GM12878 (cell line): ENCODE data around the gene LSM7. TPM values are rescaled to one million over a fixed set of nuclear protein-coding genes. Genes with fewer than 3 reads are reported as not detected.

Experiments
- ATAC-seq: fragments of 200-7000 bp; cut with Tn5 transposase; 3 replicates; pipeline ENCODE4 v1.9.1; 2020; ENCODE audit warnings: mild to moderate bottlenecking, moderate library complexity
- BruUV-seq: library from RNA; stranded (reverse); fragments of 400-500 nt; replicated peaks from 2 replicates; lab custom pipeline; 2021; lab: Mats Ljungman, UMichigan
- CTCF ChIA-PET: fragments of 300-600 bp; sonication (Branson Sonifier 250); formaldehyde crosslinking; extraction: SDS; loops from one replicate; lab custom pipeline; 2021; ENCODE audit warnings: inconsistent platforms; lab: Yijun Ruan, JAX
- POLR2A ChIA-PET: fragments of 350-600 bp; formaldehyde crosslinking; extraction: SDS; loops from one replicate; lab custom pipeline; 2021; ENCODE audit warnings: inconsistent platforms; lab: Charles Lee
- RAD21 ChIA-PET: fragments of 300-600 bp; sonication (Branson Sonifier 250); formaldehyde crosslinking; loops from one replicate; lab custom pipeline; 2023; ENCODE audit warnings: antibody characterized with exemption; ENCODE audit not compliant: unreplicated experiment; lab: Charles Lee
- SMC1A ChIA-PET: fragments of 300-600 bp; sonication (Branson Sonifier 250); formaldehyde crosslinking; loops from one replicate; lab custom pipeline; 2023; ENCODE audit not compliant: unreplicated experiment, uncharacterized antibody; lab: Charles Lee
- DNase-seq: peaks from one replicate; pipeline ENCODE4 v3.0.0-alpha.2; 2011; ENCODE audit warnings: low read depth, low spot score
- FAIRE-seq: peaks from 3 replicates; lab custom pipeline; 2011; peaks lifted over from hg19 to GRCh38; lab: Jason Lieb, UNC
- H2AFZ ChIP-seq: 2 replicates; pipeline ENCODE4 v1.6.0; 2011; ENCODE audit warnings: low read depth, low read length, control low read depth; ENCODE audit not compliant: control insufficient read depth
- H3K27ac ChIP-seq: 2 replicates; pipeline ENCODE4 v1.5.1; 2011; ENCODE audit warnings: control low read depth; ENCODE audit not compliant: control insufficient read depth, insufficient read depth
- H3K27me3 ChIP-seq, 2 experiments: replicated peaks in 1 of 2; 2 replicates each; pipeline versions ENCODE4 v1.6.0 to v1.6.1; 2011; ENCODE audit warnings: low read length in 1 of 2; ENCODE audit not compliant: control insufficient read depth in 2 of 2, insufficient read depth in 2 of 2
- H3K36me3 ChIP-seq, 2 experiments: 2 replicates each; pipeline ENCODE4 v1.5.1; 2011; ENCODE audit warnings: low read length in 1 of 2; ENCODE audit not compliant: control insufficient read depth in 2 of 2, insufficient read depth in 2 of 2
- H3K4me1 ChIP-seq: 2 replicates; pipeline ENCODE4 v1.6.1; 2011; ENCODE audit warnings: mild to moderate bottlenecking, low read length, moderate library complexity, mixed read lengths; ENCODE audit not compliant: control insufficient read depth, insufficient read depth
- H3K4me2 ChIP-seq: 2 replicates; pipeline ENCODE4 v1.6.0; 2011; ENCODE audit warnings: control low read depth; ENCODE audit not compliant: control insufficient read depth, insufficient read depth
- H3K4me3 ChIP-seq: fragments of 200-600 bp; sonication (generic); 2 replicates; pipeline ENCODE4 v1.5.1; 2016
- H3K79me2 ChIP-seq: 2 replicates; pipeline ENCODE4 v1.6.0; 2011; ENCODE audit warnings: low read length; ENCODE audit not compliant: control insufficient read depth, insufficient read depth
- H3K9ac ChIP-seq: 2 replicates; pipeline ENCODE4 v1.8.0; 2011; ENCODE audit warnings: low read length, control low read depth, mixed read lengths; ENCODE audit not compliant: control insufficient read depth, insufficient read depth
- H3K9me3 ChIP-seq: replicated peaks from 3 replicates; pipeline ENCODE4 v1.5.1; 2011; ENCODE audit warnings: mild to moderate bottlenecking, low read length; ENCODE audit not compliant: control insufficient read depth, insufficient read depth
- H4K20me1 ChIP-seq: 2 replicates; pipeline ENCODE4 v1.6.0; 2011; ENCODE audit not compliant: control insufficient read depth, insufficient read depth
- NBN ChIP-seq: fragments of 450-650 bp; IDR thresholded peaks from 2 replicates; pipeline ENCODE4 v1.6.1; 2016
- POLR2A ChIP-seq: IDR thresholded peaks from 2 replicates; pipeline ENCODE4 v1.6.1; 2011; ENCODE audit warnings: low read depth, mild to moderate bottlenecking, low read length
- POLR2AphosphoS2 ChIP-seq: IDR thresholded peaks from 2 replicates; pipeline ENCODE4 v1.6.1; 2011; ENCODE audit warnings: low read depth, mild to moderate bottlenecking, low read length, improper control_type of control experiment, moderate library complexity
- WGBS: methylation state at CpG from one replicate; pipeline ENCODE4 v1.1.6; 2016; ENCODE audit warnings: low lambda C conversion rate; ENCODE audit not compliant: insufficient replicate concordance, insufficient coverage; ENCODE audit errors: missing lambda C conversion rate; 5-methylcytosine and 5-hydroxymethylcytosine counted together
- in situ Hi-C: fragments of 300-500 bp; cut with MboI; formaldehyde crosslinking; loops from 9 replicates; pipeline ENCODE4 v1.14.3; 2018; ENCODE audit warnings: mixed read lengths
- intact Hi-C: fragments of 100-400 bp; cut with micrococcal nuclease; formaldehyde crosslinking; loops from one replicate; pipeline ENCODE4 v1.14.2; 2022; ENCODE audit not compliant: unreplicated experiment
- polyA plus RNA-seq, 11 experiments: library from polyadenylated mRNA; depleted of rRNA in 4 of 11; unstranded in 6 of 11; stranded (reverse) in 5 of 11; fragments of >200 nt; fragmentation: Nextera tagmentation in 4 of 11; fragmentation: Illumina TruSeq in 1 of 11; extraction: Ambion mirVana in 4 of 11; extraction: Trizol in 1 of 11; gene quantifications; 1 replicate in 1 of 11; 2 replicates in 10 of 11; pipeline versions ENCODE4 v1.2.1 to v1.2.3, GENCODE V29; 2011 to 2016; ENCODE audit warnings: inconsistent platforms in 2 of 11, missing spikeins in 2 of 11, low read depth in 1 of 11
- total RNA-seq, 4 experiments: library from RNA; depleted of rRNA in 3 of 4; stranded (reverse); fragments of >200 nt in 3 of 4; fragmentation: Illumina TruSeq in 1 of 4; extraction: Trizol in 1 of 4; gene quantifications; 2 replicates each; pipeline versions ENCODE4 v1.2.1 to v1.2.3, GENCODE V29; 2013 to 2021
- TF ChIP-seq, protein P1 (sequence below): fragments of 450-650 bp; formaldehyde crosslinking; IDR thresholded peaks from 2 replicates; pipeline ENCODE4 v1.4.0; 2020; ENCODE audit warnings: mild to moderate bottlenecking, moderate library complexity
- TF ChIP-seq, protein P2 (sequence below): IDR thresholded peaks from 2 replicates; pipeline ENCODE4 v1.6.1; 2012; ENCODE audit warnings: mild to moderate bottlenecking, low read depth, low read length

LSM7 gene
- total and polyA plus RNA-seq, 10 of the 15 experiments (the other 5 are each of a cell fraction or from before 2014, with no cell fraction given), result 24.4 to 424 (median 217) TPM

DNA sequence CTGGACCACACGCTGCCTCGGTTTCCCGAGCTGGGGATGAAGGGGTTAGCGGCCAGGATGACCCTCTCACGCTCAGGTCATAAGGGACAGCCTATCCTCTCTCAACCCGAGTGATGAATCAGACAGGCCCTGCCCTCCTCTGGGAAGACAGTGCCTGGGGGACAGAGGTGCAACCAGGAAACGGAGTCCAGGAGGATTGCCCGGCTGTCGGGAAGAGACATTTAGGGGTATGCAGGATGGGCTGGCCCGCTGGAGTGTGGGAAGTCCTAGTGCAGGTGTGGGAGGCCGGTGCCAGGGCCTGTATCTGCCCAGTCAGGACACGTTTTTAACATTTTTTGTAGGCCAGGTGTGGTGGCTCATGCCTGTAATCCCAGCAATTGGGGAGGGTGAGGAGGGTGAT lies 8.3 kb downstream of the LSM7 start (continued):
- TF ChIP-seq, protein P1, sequence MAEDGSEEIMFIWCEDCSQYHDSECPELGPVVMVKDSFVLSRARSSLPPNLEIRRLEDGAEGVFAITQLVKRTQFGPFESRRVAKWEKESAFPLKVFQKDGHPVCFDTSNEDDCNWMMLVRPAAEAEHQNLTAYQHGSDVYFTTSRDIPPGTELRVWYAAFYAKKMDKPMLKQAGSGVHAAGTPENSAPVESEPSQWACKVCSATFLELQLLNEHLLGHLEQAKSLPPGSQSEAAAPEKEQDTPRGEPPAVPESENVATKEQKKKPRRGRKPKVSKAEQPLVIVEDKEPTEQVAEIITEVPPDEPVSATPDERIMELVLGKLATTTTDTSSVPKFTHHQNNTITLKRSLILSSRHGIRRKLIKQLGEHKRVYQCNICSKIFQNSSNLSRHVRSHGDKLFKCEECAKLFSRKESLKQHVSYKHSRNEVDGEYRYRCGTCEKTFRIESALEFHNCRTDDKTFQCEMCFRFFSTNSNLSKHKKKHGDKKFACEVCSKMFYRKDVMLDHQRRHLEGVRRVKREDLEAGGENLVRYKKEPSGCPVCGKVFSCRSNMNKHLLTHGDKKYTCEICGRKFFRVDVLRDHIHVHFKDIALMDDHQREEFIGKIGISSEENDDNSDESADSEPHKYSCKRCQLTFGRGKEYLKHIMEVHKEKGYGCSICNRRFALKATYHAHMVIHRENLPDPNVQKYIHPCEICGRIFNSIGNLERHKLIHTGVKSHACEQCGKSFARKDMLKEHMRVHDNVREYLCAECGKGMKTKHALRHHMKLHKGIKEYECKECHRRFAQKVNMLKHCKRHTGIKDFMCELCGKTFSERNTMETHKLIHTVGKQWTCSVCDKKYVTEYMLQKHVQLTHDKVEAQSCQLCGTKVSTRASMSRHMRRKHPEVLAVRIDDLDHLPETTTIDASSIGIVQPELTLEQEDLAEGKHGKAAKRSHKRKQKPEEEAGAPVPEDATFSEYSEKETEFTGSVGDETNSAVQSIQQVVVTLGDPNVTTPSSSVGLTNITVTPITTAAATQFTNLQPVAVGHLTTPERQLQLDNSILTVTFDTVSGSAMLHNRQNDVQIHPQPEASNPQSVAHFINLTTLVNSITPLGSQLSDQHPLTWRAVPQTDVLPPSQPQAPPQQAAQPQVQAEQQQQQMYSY (CRISPR knock-in tag), result no peak
- no peak for TF ChIP-seq POLR2A
- TF ChIP-seq POLR2AphosphoS2, result no peak
- TF ChIP-seq NBN, result no peak

DNA sequence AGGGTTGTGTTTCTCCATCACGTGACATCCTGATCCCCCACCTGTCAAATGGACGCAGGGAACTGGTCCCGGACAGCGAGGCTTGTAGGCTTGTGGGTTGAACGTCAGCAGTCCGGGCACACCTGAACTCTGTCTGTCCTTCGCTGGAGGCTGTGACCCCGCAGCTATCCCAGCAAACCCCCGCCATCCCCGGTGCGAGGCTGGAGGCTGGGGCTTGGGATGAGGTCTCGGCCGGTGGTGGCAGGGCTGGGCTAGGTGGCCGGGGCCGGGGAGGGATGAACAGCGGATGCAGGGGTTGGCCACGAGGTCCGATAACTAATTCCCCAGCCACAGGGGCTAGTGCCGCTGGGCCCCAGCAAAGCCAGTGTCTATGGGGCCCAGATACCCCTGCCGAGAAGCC lies 8.8 kb downstream of the LSM7 start:
- Histone ChIP-seq H3K9me3 (peaks cover 6% of the 10 kb centered on the region; the same call in 1 of the 3 replicates), H3K4me1 (peaks cover 9% of the 10 kb centered on the region), H3K27me3 (no peaks in the 10 kb centered on the region), H2AFZ (no peak overlapping the region), H3K4me2 (no peak overlapping the region), H3K9ac (no peak overlapping the region), H4K20me1 (no peaks in the 10 kb centered on the region), H3K27ac (no peak overlapping the region), H3K4me3 (no peak overlapping the region), H3K36me3 (peaks cover 0 to 6% of the 10 kb centered on the region in 2 experiments; a peak in 2 of 4 replicates), H3K79me2 (peaks cover 4% of the 10 kb centered on the region)
- FAIRE-seq (no peak), DNase-seq (no peak), ATAC-seq (no peak)
- RAD21 ChIA-PET, result interaction anchor here (0.7 to 1.4 kb wide), 2 partner anchors 72 to 189 kb away, joined by 4 to 11 read pairs; no protein-coding TSS in a partner anchor
- POLR2A ChIA-PET, result no interaction called here
- in situ Hi-C loops (loop anchor here (5.0 kb wide), 1 partner anchor 87 kb away; no protein-coding TSS in a partner anchor), intact Hi-C loops (no loop called here)
- CTCF ChIA-PET, result interaction anchor here (1.1 to 1.4 kb wide), 2 partner anchors 73 to 81 kb away, joined by 3 to 9 read pairs; no protein-coding TSS in a partner anchor
- SMC1A ChIA-PET, result interaction anchor here (0.5 kb wide), 1 partner anchor 172 kb away, joined by 3 read pairs; no protein-coding TSS in a partner anchor
- TF ChIP-seq, protein P2, sequence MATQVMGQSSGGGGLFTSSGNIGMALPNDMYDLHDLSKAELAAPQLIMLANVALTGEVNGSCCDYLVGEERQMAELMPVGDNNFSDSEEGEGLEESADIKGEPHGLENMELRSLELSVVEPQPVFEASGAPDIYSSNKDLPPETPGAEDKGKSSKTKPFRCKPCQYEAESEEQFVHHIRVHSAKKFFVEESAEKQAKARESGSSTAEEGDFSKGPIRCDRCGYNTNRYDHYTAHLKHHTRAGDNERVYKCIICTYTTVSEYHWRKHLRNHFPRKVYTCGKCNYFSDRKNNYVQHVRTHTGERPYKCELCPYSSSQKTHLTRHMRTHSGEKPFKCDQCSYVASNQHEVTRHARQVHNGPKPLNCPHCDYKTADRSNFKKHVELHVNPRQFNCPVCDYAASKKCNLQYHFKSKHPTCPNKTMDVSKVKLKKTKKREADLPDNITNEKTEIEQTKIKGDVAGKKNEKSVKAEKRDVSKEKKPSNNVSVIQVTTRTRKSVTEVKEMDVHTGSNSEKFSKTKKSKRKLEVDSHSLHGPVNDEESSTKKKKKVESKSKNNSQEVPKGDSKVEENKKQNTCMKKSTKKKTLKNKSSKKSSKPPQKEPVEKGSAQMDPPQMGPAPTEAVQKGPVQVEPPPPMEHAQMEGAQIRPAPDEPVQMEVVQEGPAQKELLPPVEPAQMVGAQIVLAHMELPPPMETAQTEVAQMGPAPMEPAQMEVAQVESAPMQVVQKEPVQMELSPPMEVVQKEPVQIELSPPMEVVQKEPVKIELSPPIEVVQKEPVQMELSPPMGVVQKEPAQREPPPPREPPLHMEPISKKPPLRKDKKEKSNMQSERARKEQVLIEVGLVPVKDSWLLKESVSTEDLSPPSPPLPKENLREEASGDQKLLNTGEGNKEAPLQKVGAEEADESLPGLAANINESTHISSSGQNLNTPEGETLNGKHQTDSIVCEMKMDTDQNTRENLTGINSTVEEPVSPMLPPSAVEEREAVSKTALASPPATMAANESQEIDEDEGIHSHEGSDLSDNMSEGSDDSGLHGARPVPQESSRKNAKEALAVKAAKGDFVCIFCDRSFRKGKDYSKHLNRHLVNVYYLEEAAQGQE, result no peak
- WGBS, result 95% methylated on average over 19 of the region's 20 CpGs
- no TSS peak for BruUV-seq
